ENCODE results near the gene IST1. TPM values are rescaled to one million over a fixed set of nuclear protein-coding genes. Genes with fewer than 3 reads are reported as not detected.

Gene IST1
- total RNA-seq, 4 donors from 2014 or later, result 215 to 253 (median 223) TPM

- no peak for DNase-seq
- no peak overlapping the region for H3K27ac ChIP-seq
- 50 to 63% methylated on average over 4 of the region's 4 CpGs for WGBS, 2 donors
- H3K9me3 ChIP-seq, result no peaks in the 10 kb centered on the region
- no peaks in the 10 kb centered on the region for H3K36me3 ChIP-seq
- intact Hi-C loops (cut with DNase I), result loop anchor here (10.0 kb wide), 2 partner anchors 70 to 80 kb away; no protein-coding TSS in a partner anchor
- H3K27me3 ChIP-seq, result no peaks in the 10 kb centered on the region
- TF ChIP-seq, protein P1, sequence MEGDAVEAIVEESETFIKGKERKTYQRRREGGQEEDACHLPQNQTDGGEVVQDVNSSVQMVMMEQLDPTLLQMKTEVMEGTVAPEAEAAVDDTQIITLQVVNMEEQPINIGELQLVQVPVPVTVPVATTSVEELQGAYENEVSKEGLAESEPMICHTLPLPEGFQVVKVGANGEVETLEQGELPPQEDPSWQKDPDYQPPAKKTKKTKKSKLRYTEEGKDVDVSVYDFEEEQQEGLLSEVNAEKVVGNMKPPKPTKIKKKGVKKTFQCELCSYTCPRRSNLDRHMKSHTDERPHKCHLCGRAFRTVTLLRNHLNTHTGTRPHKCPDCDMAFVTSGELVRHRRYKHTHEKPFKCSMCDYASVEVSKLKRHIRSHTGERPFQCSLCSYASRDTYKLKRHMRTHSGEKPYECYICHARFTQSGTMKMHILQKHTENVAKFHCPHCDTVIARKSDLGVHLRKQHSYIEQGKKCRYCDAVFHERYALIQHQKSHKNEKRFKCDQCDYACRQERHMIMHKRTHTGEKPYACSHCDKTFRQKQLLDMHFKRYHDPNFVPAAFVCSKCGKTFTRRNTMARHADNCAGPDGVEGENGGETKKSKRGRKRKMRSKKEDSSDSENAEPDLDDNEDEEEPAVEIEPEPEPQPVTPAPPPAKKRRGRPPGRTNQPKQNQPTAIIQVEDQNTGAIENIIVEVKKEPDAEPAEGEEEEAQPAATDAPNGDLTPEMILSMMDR (IDR thresholded peaks at IDR 0.05), result no peak
- TF ChIP-seq POLR2A (IDR thresholded peaks at IDR 0.05), result no peak
- H3K4me3 ChIP-seq (replicated peaks in 1 of 3), result no peak overlapping the region
- H3K4me1 ChIP-seq, result peaks cover 5% of the 10 kb centered on the region in 2 donors
These were observed 10.1 kb upstream of the IST1 start for GRCh38 chr16:71885261-71885650.

DNA sequence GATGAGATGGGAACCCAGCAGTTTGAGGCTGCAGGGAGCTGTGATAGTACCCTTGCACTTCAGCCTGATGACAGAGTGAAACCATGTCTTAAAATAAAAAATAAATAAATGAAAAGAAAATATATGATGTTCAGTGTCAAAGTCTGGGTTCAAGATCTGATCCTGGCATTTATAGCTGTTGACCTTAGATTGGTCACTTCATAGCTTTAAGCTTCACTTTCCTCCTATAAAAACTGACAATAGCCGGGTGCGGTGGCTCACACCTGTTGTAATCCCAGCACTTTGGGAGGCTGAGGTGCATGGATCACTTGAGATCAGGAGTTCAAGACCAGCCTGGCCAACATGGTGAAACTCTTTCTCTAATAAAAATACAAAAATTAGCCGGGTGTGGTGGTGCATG lies 6.2 kb upstream of the IST1 start:
- TF ChIP-seq, protein P1 (IDR thresholded peaks at IDR 0.05), result no peak
- TF ChIP-seq POLR2A (IDR thresholded peaks at IDR 0.05), result no peak
- Histone ChIP-seq H3K4me3 (replicated peaks in 1 of 3) (no peak overlapping the region), H3K9me3 (no peaks in the 10 kb centered on the region), H3K27ac (no peak overlapping the region), H3K27me3 (no peaks in the 10 kb centered on the region), H3K36me3 (no peaks in the 10 kb centered on the region), H3K4me1 (peaks cover 0 to 5% of the 10 kb centered on the region in 2 donors)
- intact Hi-C loops (cut with DNase I), result loop anchor here (10.0 kb wide), 2 partner anchors 74 to 76 kb away; no protein-coding TSS in a partner anchor
- 93 to 94% methylated on average over 3 of the region's 3 CpGs for WGBS, 2 donors
- DNase-seq, result no peak

DNA sequence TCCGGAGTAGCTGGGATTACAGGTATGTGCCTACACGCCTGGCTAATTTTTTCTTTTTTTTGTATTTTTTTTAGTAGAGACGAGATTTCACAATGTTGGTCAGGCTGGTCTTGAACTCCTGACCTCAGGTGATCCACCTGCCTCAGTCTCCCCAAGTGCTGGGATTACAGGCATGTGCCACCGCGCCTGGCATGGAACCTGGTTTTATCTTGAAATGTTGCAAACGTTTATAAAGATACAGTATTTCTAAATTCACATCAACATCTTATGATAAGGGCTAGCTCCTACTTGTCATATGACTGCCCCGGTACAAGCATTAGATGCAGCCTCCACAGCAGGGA lies 1.5 kb upstream of the IST1 start:
- H3K4me3 ChIP-seq (replicated peaks in 1 of 3), result peak overlapping the region in 2 of 3 donors; percentile 62 to 92
- TF ChIP-seq, protein P1 (IDR thresholded peaks at IDR 0.05), result no peak
- TF ChIP-seq POLR2A (IDR thresholded peaks at IDR 0.05), result no peak
- DNase-seq, result no peak
- 47 to 48% methylated on average over 7 of the region's 7 CpGs for WGBS, 2 donors
- no peaks in the 10 kb centered on the region for H3K36me3 ChIP-seq
- H3K4me1 ChIP-seq, result peaks cover 15 to 23% of the 10 kb centered on the region in 2 donors
- H3K9me3 ChIP-seq, result no peaks in the 10 kb centered on the region
- peak overlapping the region; percentile 94 to 98 (median 98) for H3K27ac ChIP-seq
- intact Hi-C loops (cut with DNase I), result no loop called here
- H3K27me3 ChIP-seq, result no peaks in the 10 kb centered on the region

DNA sequence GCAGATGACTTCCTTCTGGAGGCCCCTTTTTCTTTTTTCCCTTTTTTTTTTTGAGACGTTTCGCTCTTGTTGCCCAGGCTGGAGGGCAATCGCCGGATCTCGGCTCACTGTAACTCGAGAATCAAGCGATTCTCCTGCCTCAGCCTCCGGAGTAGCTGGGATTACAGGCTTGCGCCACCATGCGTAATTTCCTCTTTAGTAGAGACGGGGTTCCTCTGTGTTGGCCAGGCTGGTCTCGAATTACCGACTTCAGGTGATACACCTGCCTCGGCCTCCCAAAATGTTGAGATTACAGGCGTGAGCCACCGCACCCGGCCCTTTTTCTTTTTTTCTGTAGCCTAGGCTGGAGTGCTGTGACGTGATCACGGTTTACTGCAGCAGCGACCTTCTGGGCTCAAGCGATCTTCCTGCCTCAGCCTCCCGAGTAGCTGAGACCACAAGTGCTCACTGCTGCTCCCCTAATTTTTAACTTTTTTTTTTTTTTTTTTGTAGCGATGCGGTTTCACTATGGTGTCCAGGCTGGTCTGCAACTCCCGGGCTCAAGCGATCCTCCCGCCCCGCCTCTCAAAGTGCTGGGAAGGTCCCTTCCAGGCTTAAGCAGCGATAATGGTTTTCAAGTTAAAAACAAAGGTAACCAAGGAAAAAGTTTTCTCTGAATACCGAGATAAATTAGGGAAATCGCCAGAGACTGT lies 956 bp upstream of the IST1 start:
- Histone ChIP-seq H3K36me3 (no peaks in the 10 kb centered on the region), H3K9me3 (no peaks in the 10 kb centered on the region), H3K4me1 (peaks cover 15 to 28% of the 10 kb centered on the region in 2 donors), H3K27ac (peak overlapping the region; percentile 94 to 98 (median 98)), H3K4me3 (replicated peaks in 1 of 3) (peak overlapping the region; percentile 11 to 92 (median 62)), H3K27me3 (no peaks in the 10 kb centered on the region)
- WGBS, 2 donors, result 1% methylated on average over 31 of the region's 31 CpGs
- intact Hi-C loops (cut with DNase I), result no loop called here
- DNase-seq, result peak; percentile 40 to 43
- TF ChIP-seq, protein P1 (IDR thresholded peaks at IDR 0.05), result no peak
- no peak for TF ChIP-seq POLR2A (IDR thresholded peaks at IDR 0.05)

- H3K4me1 ChIP-seq, result peaks cover 15 to 35% of the 10 kb centered on the region in 2 donors
- no peaks in the 10 kb centered on the region for H3K36me3 ChIP-seq
- 1% methylated on average over 22 to 28 of the region's 44 CpGs for WGBS, 2 donors
- peak; percentile 37 to 51 for DNase-seq
- H3K9me3 ChIP-seq, result no peaks in the 10 kb centered on the region
- H3K4me3 ChIP-seq (replicated peaks in 1 of 3), result peak overlapping the region; percentile 50 to 92 (median 76)
- H3K27me3 ChIP-seq, result no peaks in the 10 kb centered on the region
- TF ChIP-seq, protein P1 (IDR thresholded peaks at IDR 0.05), result no peak
- no peak for TF ChIP-seq POLR2A (IDR thresholded peaks at IDR 0.05)
- intact Hi-C loops (cut with DNase I), result no loop called here
- peak overlapping the region; percentile 94 to 98 (median 98) for H3K27ac ChIP-seq
These were observed 491 bp downstream of the IST1 start for GRCh38 chr16:71895679-71896365.

Data from thyroid gland (tissue), 4 donors.